HG03103 (cell line): ENCODE measurements around the gene SDR39U1.

Experiments
- ATAC-seq: cut with Tn5 transposase; IDR thresholded peaks from one replicate; pipeline ENCODE4 v1.9.1; 2021; ENCODE audit warnings: low read depth; ENCODE audit not compliant: unreplicated experiment

SDR39U1 gene

DNA sequence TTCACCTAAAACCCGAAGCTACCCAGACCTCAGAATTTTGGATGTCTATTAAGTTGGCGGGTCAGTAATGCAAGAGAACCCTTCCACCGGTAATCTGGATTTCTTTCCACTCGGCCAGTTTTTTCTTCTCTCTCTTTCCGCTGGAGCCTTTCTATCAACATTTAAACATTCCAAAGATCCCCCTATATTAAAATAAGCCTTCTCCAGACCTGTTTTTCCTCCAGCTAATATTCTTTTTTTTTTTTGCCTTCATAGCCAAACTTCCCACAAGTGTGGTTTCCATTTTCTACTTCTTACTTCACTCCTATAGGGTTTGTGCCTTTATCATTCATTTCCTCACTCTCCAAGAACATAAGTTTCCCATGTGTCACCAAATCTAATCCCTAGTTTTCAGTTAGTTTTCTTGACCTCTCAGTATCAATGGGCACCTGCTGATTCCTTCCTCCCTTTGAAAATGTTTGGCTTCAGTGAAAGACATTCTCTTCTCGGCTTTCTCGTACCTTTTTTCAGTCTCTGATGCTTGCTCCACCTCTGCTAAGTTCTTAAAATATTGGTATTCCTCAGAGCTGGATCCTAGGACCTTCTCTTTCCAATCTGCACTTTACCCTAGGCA is 583 bp upstream of the SDR39U1 start:
- no peak for ATAC-seq

DNA sequence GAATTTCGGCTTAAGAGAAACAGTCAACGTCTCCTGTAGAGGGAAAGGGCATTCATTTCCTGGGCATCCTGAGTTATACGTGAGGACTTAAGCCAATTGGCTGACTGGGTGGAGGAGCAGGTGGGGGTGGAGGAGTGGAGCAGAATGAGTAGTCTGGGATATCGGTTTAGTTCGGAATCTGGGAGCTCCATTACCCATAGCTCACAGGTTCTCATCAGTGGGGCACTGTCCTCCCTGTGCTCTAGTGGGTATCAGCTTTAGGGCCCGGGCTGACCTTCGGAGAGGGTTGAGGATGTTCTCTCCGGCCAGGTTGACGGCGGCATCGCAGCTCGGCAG is 704 bp downstream of the SDR39U1 start:
- no peak for ATAC-seq

DNA sequence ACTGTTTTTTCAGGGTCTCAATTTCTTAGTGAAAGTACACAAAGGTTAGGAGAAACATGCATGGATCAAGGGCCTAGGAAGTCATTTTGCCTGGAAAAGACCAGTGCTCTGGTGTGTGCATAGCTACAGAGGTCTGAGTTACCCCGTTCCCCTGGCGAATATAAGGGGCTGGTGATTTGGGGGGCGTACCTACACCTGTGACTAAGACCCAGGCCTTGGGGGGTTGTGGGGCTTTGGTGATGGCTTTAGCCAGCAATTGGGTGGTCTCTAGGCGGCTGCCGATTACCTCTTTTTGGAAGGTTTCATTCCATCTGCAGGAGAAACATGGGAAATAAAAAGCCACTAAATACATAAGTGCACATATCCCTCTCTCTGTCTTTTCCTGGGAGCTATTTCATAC is 1.1 kb downstream of the SDR39U1 start:
- no peak for ATAC-seq

DNA sequence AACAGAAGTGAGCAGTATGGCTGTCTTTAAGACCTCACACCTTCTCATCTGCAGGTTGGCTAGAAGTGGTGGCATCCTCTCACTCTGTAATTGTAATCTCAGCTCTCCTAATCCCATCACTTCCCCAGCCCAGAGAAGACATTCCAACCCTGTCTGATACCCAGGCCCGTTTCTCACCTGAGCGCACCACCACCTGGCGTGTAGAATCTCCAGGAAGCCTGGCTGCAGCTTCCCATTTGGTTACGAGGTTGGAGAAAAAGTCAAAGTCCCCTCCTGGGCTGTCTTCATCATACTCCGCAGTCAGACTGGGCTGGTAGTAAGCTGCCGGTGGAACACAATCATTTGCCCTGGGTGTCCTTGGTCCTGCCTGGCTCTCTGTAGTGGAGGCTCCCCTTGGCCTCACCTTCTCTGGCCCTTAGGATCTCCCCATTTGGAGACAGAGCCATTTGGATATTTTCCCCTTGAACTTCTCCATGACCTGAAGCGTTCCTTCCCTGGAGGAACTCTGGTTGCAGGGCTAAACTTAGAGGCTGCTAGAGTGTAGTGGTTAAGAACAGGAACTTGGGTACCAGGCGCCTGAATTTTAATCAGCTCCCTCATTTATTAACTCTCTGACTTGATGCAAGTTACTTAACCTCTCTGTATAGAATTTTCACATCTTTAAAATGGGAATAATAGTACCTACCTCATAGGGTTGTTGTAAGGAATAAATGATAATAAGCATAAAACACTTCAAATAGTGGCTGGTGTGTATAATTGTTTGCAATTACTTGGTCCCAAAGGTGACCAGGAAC is 1.8 kb downstream of the SDR39U1 start:
- ATAC-seq = no peak

DNA sequence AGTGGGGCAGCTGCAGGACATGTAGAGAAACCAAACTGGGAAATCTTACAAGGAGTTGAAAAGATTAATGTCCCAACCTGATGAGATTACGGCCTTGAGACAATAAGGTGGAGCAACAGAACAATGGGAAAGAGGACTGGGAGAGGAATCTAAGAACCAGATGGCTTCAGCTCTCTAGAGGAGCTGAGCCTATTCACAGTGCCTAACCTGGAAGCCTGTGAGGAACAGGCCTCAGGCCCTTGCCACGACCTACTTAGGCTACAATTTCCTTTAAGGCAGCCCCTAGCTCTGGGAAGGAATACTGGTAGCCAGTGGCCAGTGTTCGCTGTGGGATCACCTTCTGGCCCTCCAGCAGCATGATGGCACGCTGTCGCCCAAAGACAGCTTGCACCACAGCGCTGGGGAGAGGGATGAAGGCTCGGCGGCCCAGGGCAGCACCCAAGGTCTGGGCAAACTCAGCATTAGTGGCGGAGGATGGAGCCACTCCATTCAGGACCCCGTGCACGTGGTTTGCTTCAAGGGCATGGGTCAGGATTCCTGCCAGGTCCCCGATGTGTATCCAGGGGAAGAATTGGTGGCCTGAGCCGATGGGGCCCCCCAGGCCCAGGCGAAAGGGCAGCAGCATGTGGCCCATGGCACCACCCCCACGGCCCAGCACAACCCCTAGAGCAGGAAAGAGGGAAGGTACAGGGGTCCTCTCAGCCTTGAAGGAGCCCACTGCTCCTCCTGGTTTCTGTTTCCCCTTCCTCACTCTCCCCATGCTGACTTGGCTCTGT is 2.6 kb downstream of the SDR39U1 start:
- no peak for ATAC-seq

DNA sequence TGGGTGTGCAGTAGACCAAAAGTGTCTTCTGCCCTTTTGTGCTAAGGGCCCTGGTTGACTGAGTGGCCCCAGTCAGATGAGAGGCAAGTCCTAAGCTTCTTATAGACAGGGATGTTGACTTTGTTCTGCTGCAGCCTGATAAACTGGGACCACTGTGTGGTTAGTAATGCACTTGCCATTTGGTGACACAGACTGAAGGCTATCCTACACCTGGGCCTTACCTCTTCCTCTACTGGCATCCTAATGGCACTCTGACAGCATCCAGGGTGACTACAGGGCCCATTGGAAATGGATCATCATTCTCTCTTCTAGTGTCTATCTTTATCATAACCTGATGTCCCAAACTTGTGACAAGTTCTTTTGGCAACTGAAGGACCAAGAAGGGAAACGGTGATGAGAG is 3.3 kb downstream of the SDR39U1 start:
- no peak for ATAC-seq

DNA sequence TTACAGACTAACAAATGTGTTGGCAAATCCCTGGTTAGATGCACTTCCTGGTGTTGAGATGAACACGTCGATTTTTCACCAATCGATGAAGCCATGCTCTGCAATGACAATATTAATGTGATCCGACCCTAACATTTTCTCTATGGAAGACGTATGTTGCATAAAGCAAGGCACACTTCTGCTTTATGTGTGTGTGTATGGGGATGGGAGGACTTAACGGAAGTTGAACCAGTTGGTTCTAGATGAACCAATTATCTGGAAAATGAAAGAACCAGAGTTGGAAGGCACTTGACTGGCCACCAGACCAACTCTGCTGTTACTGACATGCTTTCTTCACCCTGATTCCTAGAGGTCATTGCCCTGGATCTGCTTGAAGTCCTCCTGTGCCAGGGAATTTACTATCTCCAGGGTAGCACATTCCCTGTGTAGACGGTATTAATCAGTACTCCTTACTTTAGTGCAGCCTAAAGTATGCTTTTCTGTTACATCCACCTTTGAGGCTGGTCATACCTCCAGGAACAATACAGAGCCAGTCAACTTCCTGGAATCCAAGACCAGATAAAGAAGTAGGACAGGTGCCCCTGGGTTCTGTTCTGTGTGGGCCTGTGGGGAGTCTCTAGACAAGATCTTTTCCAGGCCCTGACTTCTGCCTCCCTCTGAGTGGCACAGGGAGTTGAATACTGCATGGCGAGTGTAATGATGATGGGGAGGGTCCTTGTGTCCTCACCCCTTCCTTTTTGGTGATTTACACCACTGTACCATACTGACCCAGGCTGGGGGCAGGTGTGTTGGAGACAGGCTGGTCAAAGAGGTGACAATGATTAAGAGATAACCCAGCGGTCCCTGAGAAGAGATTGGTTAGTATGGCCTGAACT is 4.1 kb downstream of the SDR39U1 start:
- ATAC-seq = no peak

DNA sequence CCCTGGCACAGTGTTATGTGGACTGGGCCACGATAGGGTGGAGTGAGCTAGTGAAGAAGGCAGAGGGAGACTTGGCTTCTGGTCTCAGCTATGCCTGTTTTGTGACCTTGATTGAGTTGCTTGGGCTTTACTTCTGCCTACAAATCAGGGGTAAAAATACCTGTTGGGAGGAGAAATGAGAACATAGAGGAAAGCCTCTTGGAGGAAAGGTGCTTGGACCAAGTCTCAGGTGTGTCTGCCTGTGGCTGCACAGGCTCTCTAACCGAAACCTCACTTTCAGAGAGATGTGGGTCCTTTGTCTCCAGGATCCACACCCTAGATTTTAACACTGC is 4.9 kb downstream of the SDR39U1 start:
- ATAC-seq = no peak

DNA sequence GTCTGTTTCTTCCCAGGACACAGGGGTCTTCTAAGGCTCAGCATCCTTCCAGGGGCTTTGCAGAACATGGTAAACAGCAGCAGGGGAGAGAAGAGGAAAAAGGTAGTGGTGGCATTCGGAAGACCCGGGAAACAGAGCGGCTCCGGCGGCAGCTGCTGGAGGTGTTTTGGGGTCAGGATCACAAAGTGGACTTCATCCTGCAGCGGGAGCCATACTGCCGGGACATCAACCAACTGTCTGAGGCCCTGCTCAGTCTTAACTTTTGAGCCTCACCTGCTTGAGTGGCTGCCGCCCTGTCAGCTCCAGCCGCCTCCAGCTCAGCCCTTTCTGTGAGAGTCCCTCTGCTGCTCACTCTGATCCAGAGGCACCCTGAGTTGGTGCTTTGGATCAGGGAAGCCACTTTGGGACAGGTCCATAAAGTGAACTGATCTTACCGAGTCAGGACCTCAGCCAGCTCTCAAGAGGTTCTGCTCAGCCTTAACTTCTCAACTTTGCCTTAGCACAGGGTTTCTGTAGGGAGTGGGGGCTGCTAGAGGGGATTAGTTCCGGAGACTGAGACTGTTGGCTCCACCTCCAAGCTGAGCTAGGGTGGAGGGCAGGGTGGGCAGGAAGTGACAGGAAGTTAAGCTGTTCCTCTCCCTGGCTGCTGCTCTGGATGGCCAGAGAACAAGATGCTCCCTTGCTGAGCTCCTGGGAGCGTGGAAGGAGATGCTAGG is 5.4 kb downstream of the SDR39U1 start:
- ATAC-seq = no peak

DNA sequence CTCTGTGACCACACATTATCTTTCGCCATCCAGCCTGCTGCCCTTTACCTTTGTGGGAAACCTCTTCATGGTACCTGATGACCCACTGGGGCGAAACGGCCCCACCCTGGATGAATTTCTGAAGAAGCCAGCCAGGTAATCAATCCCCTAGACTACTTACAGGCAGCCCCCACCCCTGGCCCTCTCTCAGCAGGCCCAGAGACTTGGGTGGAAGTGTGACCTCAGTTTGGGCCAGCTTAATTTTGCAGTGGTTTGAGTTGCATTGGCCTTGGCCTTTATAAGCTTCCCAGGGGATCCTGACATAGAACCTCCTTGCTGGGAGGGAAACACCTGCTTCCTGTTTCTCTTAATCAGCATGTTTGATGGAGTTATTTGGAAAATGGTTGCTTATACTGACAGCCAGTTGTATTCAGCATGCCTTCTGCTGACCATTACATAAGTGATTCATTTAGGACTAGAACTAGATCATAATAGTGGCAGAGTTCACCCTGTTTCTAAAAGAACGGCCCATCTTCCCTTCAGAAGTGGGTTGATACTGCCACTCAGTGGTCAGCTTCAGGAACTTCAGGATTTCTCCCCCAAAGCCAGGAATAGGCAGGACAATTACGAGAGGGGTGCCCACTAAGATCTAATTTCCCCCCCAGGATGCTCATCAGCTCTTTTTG is 6.1 kb downstream of the SDR39U1 start:
- no peak for ATAC-seq

DNA sequence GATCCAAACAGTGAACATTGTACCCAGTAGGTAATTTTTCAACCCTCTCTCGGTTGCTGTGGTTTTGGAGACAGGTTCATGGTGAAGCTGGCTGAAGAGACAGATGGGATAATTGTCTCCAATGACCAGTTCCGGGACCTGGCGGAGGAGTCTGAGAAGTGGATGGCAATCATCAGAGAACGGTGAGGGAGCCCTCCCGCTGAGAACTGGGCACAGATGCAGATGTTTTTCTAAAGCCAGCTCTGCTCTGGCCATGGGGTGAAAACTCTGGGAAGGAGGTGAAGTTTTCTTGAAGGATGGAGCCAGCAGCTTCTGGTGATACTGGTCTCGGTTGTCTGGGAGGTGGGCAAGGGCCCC is 6.6 kb downstream of the SDR39U1 start:
- no peak for ATAC-seq

DNA sequence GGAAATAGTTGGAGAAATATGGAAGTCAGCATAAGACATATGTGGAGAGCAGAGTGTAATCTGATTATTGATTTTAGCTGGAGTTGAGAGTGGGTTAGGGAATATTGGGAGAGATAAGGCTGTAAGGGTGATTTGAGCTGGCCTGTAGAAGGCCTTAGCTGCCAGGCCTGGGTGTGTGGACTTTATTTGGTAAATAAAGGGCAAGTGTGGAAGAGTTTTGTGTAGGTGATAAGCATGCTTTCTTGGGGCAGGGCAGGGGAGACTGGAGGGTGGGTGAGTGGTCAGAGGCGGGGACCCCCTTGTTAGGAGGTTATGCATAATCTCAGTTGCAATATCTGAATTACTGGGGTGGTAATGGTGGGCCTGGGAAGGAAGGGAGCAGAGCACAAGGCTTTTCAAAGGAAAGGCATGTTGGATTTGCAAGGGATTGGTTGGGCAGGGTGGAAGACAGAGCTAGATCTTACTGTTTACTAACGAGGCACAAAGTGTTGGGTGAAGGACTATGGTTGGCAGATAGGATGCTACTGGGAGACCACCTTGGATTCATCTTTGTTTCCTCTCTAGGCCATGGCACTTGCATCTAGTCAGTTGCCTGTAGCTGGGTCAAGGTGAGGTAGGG is 7.3 kb downstream of the SDR39U1 start:
- ATAC-seq = no peak

DNA sequence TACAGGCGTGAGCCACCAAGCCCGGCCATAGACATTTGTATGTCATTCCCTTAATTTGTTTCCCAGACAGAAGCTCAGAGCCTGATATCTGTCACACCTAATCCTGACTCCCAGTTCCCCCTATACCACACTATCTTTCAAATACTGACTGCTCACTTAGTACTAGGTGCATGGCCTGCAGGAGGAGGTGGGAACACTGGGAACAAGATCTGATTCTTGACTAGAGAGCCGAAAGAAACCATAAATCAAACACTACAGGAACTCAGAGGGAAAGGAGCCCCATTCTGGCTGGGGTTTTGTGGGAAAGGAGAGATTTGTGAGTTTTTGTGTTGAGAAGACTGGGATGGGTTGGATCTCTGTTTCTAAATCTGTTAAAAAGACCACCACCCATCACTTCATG is 7.9 kb downstream of the SDR39U1 start:
- no peak for ATAC-seq

DNA sequence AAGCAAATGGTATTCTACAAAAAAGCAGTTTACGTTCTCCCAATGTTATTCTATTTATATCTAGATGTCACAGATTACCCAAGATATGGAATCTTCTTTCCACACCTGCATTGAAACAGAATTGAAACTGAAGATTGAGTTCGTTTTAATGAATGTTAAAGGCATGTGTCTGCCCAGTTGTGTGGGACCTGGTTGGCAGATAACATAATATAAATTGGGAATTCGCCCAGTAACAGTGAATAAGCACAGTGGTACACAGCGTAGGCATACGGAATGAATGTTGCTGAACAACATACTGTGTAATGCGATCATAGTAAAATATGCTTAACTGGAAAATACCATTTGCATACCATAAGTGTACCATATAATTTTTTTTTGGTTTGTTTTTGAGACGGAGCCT is 8.5 kb downstream of the SDR39U1 start:
- ATAC-seq = no peak

DNA sequence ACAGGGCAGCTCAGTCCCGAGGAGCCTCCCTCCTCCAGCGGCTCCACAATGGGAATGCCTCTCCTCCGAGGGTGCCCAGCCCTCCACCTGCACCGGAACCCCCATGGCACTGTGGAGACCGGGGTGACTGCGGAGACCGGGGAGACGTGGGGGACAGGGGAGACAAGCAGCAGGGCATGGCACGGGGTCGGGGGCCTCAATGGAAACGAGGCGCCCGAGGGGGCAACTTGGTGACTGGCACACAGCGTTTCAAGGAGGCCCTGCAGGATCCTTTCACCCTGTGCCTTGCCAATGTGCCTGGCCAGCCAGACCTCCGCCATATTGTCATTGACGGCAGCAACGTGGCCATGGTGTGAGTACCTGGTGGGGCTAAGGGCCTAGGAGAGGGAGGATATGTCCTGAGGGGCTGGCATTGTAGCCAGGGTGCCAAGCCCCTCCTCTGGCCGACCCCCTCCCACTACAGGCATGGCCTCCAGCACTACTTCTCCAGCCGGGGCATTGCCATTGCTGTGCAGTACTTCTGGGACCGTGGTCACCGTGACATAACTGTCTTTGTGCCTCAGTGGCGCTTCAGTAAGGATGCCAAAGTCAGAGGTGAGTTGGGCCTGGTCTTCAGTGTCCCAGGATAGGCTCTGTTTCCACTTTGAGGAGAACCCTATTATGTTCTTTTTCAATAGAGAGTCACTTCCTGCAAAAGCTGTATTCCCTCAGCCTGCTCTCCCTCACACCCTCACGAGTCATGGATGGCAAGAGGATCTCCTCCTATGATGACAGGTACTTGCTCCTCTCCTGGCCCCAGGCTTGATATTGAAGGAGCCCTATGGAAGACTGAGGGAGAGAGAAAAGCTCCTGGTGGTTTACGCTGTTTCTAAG is 10.1 kb downstream of the SDR39U1 start:
- no peak for ATAC-seq

DNA sequence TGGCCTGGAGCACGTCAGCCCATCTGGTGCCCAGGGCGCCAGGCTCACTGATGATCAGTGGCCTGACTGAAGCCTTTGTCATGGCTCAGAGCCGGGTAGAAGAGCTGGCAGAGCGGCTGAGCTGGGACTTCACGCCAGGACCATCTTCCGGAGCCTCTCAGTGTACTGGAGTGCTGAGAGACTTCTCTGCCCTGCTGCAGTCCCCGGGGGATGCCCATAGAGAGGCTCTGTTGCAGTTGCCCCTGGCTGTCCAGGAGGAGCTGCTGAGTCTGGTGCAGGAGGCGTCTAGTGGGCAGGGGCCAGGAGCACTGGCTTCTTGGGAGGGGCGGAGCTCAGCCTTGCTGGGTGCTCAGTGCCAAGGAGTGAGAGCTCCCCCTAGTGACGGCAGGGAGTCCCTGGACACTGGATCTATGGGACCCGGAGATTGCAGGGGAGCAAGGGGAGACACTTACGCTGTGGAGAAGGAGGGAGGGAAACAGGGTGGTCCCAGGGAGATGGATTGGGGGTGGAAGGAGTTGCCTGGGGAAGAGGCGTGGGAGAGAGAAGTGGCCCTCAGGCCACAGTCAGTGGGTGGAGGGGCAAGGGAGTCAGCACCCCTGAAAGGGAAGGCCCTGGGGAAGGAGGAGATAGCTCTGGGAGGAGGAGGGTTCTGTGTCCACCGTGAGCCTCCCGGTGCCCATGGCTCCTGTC is 10.9 kb downstream of the SDR39U1 start:
- ATAC-seq = peak; percentile 46

DNA sequence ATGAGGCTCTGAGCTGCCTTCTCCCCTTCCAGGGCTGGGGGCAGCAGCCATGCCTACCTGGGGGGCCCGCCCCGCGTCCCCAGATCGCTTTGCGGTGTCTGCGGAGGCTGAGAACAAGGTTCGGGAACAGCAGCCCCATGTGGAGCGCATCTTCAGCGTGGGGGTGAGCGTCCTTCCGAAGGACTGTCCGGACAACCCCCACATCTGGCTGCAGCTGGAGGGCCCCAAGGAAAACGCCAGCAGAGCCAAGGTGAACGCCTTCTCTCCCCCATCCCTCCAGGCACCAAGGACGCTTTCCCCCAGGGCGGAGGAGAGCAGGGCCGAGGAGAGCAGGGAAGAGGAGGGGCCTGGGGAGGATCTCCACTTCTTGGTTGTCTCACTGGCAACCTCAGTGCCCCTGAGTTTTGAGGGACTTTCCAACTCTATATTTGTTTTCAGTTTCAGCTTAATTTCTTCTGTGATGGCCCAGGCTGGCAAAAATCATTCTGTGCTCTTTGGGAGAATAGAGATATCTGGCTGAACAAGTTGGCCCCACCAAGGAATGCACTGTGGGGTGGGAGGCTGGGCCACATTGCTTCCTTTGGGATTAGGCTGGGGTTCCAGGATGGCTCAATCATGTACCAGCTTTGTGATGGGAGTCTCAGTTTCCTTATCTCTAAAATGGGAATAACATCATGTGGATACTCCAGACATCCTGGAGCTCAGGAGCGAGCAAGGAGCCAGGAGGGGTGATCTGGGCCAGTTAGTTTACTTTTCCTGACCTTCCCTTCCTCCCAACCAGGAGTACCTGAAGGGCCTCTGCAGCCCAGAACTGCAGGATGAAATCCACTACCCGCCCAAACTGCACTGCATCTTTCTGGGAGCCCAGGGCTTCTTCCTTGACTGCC is 11.7 kb downstream of the SDR39U1 start:
- ATAC-seq = no peak
